ENCODE results near the gene SLC4A9.
"Not testable (repeated sequence)": the region's sequence is repeated elsewhere in the genome, so short reads cannot be mapped to it uniquely, and the experiment has no call there.

The SLC4A9 gene

GRCh38 chr5:140338336-140338735, 21.7 kb upstream of the SLC4A9 start:
- DNase-seq (ENCODE audit: low read depth) = no peak

DNA sequence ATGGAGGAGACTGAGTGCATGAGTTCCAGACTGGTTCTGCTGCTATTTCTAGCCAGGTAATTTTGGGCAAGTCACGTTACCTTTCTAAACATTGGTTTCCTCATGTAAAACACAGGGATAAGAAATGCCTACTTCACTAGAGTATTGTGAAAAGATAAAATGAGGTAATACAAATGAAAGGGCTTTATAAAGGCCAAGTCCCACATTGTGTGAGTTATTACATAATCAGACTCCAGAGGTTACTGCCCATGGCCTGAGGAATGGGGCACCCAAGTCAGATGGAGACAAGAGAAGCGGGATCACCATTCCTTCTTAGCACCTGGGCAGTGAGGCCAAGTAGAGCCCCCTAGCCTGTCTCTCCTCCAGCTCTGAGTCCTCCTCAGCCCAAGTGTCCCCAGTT, 21.1 kb upstream of the SLC4A9 start:
- DNase-seq (ENCODE audit: low read depth) = no peak

DNA sequence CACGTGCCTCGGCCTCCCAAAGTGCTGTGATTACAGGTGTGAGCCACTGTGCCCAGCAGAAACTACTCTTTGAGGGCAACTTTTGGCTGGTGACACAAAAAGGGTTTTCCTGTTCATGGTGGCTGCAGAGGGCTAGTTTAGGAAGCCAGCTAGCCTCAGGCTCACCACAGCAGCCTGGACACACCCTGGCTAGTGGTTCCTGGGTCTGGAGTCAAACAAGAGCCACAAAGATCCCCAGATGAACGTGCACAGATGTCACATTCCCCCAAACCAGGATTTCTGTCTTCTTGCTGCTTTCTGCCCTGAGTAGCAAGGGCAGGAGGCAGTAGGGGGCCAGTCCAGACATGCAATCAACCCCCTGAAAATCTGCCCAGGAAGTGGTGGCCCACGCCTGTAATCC, 20.4 kb upstream of the SLC4A9 start:
- DNase-seq (ENCODE audit: low read depth) = no peak

DNA sequence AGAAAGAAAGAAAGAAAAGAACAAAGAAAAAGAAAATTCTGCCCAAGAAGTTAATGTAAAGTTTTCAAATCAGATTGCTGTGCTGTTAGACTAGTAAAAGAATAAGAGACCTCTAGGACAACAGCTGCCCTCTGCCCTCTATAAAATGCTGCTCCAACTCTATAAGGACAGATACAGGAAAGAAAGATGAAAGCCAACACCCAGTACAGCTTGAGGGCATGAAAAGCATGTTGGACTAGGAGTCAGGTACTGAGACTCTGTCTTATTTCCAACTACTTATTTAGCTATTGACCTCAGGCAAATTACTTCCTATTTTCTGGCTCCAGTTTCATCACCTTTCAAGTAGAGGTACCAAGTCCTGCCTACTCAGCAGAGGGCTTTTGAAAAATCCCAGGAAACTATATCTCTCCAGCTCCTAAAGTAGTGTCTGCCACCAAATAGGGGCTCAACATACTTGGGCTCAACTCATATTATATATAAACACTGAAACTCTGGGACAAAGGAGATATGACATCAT, 19.3 kb upstream of the SLC4A9 start:
- no peak for DNase-seq (ENCODE audit: low read depth)

DNA sequence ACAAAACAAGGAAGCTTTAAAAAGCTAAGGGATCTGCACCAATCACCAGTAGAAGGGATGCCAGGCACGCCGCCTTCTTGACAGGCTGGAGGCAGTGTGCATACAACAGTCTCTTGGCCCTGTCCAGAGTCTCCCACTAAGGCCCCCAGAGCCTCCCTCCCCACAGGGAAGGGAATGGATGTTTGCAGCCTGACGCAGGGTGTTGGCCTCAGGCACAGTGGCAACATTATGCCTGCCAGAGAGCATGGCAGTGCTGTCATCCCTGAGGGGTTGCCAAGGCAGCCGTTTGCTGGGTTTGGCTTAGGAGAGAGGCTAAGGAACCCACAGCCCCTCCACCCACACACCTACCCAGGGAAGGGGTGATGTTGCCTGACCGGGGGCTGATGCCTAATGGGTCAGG, 18.4 kb upstream of the SLC4A9 start:
- DNase-seq (ENCODE audit: low read depth) = no peak

- no peak for DNase-seq (ENCODE audit: low read depth)
Measured at GRCh38 chr5:140342287-140342686, 17.7 kb upstream of the SLC4A9 start.

GRCh38 chr5:140342896-140343295, 17.1 kb upstream of the SLC4A9 start:
- no peak for DNase-seq (ENCODE audit: low read depth)

DNA sequence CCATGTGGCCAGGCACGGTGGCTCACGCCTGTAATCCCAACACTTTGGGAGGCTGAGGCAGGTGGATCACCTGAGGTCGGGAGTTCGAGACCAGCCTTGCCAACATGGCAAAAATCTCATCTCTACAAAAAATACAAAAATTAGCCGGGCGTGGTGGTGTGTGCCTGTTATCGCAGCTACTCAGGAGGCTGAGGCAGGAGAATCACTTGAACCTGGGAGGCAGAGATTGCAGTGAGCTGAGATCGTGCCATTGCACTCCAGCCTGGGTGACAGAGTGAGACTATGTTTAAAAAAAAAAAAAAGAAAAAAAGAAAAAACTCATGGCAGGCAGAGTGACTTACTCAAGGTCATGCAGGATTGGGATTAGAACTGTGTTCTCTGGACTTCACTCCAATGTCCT, 16.1 kb upstream of the SLC4A9 start:
- not testable (repeated sequence) for DNase-seq (ENCODE audit: low read depth)

GRCh38 chr5:140344683-140345423, 15.1 kb upstream of the SLC4A9 start:
- DNase-seq (ENCODE audit: low read depth) = no peak

DNA sequence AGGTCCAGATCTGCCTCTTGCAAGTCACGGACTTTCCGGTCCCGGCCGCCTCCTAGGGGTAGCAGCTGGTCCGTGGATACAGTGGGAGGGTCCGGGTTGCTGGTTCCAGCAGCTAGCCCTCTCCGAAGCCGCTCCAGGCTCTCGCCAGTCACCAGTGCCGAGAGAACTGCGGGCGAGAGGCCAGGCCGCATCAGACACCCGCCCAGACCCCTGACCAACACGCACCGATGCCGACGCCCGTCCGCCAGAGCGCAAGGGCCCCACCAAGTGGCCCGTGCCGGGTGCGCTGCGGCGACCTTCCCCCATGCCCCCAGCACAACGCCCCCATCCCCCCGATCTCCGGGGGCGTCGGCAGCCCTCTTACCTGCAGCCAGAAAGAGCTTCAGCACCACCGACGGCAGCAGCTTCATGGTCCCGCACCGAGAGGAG, 14.1 kb upstream of the SLC4A9 start:
- no peak for DNase-seq (ENCODE audit: low read depth)

DNA sequence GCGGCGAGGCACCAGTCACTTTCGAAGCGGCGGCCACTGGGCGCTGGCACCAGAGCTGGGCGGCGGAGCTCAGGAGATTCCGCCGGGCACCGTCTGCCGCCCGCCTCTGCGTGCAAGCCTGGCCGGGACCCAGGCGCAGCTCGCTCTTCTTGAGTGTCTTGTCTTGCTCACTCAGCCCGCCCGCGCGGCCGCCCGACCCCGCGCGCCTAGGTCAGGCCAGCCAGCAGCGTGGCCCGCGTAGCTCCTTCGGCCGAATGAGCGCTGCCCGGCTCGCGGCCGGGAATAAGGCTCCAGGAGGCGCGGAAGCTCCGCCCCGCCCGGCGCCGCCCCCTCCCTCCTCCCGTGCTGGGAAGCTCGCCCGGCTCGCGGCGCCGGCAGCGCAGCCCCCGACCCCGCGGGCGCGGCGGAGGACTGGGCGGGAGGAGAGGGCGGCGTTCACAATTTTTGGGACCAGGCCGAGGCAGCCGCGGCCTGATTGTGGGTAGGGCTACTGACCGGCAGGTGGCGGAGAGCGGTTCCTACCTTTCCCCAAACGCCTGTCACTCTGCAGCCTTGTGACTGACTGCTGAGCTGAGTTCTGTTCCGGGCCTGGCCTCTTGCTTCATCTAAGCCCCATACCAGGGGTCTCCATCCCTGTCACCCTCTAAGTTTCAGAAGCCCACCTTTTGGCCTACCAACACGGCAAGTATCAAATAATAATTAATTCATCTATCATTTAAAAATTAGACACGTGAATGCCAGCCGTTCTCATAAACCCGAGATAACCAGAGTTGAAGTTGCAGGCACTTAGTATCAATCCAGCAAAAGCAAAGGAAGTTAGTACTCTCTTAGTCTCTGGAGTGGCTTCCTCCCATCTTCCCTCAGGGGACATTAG, 13.4 kb upstream of the SLC4A9 start, which contains the start of gene HBEGF:
Gene HBEGF (minus strand): TSS at position 256 of the 874 bp plus-strand sequence. CDS start 275 bp downstream, outside the sequence.
- no peak for DNase-seq (ENCODE audit: low read depth)

DNA sequence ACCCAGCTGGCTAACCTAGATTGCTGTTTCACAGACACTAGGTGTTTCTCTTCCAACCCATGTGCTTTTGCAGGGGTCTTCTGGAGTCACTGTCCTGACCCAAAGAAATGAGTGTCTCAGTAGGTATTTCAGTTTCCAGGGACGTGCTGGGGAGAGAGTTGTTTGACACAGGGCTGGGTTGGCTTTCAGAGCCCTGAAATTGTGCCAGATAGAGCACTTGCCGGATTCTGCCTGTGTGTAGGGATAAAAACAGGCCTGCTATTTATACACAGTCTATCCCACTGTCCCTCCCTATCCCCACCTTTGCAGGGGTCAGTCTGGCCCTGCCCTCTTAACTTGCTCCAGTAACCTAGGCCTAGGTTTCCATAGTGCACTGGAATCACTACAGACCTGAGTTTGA, 12.6 kb upstream of the SLC4A9 start:
- DNase-seq (ENCODE audit: low read depth) = no peak

GRCh38 chr5:140348104-140348503, 11.9 kb upstream of the SLC4A9 start:
- no peak for DNase-seq (ENCODE audit: low read depth)

GRCh38 chr5:140349244-140349643, 10.8 kb upstream of the SLC4A9 start:
- DNase-seq (ENCODE audit: low read depth) = no peak

DNA sequence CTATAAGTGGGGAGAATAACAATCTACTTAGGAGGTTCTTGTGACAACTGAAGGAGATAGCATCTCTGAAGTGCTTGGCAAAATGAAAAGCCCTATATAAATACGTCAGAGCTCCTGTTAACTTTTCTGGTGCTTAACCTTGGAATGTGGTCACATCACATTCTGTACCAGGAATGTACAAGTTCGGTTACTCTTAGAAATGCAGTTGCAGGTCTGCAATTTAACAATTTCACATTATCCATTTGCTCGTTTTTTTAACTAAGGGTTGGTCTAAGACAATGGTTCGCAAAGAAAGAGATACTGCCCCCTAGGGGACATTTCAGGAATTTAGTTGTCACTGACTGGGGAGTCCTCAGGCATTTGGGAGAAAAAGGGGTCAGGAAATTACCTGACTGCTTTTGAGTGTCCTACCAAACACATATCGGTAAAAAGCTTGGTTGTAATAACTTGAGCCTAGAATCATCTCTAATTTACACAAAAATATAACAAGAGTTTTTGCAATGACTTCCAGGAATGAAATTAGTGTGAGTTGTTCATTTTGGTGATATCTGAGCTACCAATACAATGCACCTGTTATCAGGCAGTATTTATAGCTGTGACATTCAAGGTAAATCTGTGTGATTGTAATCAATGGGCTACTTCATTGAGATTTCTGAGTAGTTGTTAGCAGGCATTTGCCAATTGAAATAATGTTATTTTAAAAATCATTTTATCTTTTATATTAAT, 8.2 kb upstream of the SLC4A9 start:
- peak; percentile 27 for DNase-seq (ENCODE audit: low read depth)

GRCh38 chr5:140355546-140355945, 4.4 kb upstream of the SLC4A9 start:
- DNase-seq (ENCODE audit: low read depth) = no peak

DNA sequence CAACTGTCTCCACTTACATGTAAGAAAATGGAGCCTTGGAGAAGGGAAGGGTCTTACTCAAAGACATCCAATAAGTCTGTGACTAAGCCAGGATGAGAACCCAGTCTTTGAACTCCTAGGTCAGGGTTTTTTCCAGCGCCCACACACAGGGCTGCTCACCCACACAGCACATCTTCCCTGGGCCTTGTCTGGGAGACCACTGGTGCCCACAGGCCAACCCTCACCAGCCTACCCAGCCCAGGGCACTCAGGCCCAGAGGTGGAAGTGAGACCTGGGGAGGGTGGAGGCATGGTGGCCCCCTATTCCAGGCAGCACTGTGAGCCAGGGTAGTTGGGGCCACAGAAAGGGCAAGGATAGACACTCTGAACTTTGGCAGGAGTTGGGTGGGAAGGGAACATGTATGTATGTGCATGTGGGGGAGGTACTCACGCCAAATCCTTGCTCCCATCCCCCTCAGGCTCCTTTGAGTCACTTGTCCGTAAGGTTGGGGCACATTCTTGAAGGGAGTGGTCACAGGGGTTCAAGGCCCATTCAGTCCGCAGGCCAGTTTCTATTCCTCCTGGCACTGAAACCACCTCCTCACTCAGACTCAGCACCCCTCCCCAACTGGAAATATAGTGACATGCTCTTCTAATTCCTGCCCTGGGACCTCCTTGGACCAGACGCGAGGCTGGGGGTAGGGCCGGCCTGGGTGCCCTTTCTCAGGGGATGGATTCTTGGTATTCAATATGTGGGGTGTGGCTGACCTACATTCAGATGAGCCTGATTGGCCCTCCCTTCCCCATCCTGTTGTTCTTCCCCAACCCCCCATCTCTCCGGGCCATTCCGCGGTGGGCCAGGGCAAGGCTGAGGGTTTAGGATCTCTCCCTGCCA, 2.9 kb upstream of the SLC4A9 start:
- no peak for DNase-seq (ENCODE audit: low read depth)

- DNase-seq (ENCODE audit: low read depth) = peak; percentile 34
Measured at GRCh38 chr5:140357726-140358093, 2.3 kb upstream of the SLC4A9 start.

GRCh38 chr5:140358738-140359310, 1.2 kb upstream of the SLC4A9 start:
- DNase-seq (ENCODE audit: low read depth) = no peak

GRCh38 chr5:140360681-140361479, 886 bp downstream of the SLC4A9 start:
- no peak for DNase-seq (ENCODE audit: low read depth)
